NCI-H2029 (cell line): ENCODE measurements around the gene FOXO3.
A peak's percentile ranks its signal among the peaks of the same experiment; 100 is the strongest.
"Not testable (repeated sequence)": the region's sequence is repeated elsewhere in the genome, so short reads cannot be mapped to it uniquely, and the experiment has no call there.

ENCODE experiments used
- DNase-seq: peaks from one replicate; lab custom pipeline; 2025; lab: John Stamatoyannopoulos, UW

Gene FOXO3

GRCh38 chr6:108555399-108556052 is 5.2 kb upstream of the FOXO3 start:
- no peak for DNase-seq

- no peak for DNase-seq
Observed at GRCh38 chr6:108556250-108556649, 4.5 kb upstream of the FOXO3 start.

DNA sequence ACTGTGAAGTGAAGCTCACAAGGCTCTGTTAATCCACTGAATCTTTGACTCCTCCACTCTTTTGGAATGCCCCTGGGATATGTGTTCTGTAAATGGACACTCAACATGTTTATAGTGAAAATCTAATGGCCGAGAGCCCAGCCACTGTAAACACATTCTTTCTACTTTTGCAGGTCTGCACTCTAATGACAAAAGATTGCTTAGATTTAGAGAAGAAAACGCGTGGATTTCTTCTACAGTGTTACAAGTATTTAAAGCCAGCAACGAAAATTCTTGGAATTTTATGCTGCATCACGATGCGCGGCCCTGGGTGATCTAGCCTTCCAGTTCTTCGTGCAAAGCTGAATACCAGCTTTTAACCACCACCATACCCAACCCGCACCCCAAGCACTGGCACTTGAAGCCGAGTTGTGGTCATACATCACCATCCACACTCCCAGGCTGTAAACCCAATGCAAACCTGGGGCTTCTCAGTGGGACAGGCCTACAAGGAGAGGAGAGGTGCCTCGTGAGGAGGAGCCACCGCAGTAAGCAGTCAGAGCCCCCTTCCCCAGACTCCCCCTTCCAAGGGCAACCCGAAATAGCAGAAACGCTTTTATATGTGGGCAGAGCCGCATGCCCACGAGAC is 3.7 kb upstream of the FOXO3 start:
- no peak for DNase-seq

DNA sequence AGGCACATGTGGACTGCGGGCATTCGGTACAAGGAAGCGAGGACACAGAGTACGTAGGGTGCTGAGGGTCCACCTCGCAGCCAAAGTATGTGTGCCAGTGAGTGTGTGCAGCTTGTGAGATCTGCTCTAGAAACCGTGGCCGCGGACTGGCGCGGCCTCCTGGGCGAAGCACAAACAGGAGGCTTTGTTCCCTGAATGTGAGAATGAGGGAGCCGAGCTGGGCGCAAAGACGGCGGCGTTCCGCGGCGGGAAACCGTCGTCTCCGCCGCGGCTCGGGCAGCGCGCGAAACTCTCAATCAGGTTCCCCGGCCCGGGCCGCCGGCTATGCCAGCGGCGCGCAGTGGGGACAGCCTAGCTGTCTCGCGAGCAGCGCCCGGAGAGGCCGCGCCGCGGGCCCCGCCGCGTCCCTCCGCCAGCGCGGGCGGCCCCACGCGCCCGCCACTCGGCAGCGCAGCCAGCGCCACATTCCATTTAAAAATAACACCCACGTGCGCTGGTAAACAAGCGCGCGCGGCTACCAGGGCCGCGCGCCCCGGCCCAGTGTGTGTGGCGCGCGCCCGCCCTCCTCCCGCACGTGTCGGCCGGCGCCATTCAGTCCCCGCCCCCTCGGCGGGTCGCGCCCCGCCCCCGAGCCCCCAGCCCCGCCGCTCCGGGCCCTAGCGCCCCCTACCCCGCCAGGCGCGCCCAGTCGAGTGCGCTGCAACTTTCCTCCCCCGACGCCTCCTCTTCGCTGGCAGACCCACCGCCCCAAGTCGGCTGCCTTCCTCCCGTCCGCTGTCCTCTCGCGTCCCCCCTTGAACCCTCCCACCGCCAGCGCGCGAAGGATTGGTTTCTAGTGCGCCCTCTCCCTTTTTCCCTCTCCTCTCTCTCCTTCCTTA is 3.0 kb upstream of the FOXO3 start:
- DNase-seq, result peak; percentile 72

DNA sequence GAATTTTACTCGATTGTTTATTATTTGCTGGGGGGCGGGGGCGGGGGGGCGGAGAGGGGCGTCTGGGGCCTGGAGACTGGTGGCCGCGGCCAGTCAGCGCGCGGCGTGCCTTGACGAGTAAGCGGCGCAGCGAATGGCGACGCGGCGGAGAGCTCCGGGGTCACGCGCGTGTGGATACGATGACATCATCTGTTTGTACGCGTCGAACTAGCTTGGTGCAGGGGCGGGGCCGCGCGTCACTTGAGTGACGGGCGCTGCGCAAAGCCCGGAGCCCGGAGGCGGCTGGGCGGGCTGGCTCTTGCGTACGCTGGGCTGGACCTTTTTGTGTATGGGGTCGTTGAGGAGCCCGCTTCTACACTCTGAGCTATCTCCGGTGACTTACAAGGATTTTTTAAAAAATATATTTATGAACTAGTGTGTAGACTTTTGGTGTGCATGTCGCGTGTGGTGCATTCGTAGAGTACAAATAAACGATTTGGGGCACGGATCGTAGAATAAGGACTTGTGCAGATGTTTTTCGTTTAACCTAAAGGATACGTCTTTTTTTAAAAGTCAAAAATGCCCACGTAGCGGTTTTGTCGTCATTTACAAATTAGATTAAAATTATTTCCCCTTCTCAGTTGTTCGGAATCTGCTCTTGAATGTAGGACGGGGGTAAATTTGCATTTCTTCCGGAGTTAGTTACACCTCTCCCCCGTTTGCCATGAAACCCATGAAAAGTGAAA is 2.2 kb upstream of the FOXO3 start:
- DNase-seq, result peak; percentile 98

DNA sequence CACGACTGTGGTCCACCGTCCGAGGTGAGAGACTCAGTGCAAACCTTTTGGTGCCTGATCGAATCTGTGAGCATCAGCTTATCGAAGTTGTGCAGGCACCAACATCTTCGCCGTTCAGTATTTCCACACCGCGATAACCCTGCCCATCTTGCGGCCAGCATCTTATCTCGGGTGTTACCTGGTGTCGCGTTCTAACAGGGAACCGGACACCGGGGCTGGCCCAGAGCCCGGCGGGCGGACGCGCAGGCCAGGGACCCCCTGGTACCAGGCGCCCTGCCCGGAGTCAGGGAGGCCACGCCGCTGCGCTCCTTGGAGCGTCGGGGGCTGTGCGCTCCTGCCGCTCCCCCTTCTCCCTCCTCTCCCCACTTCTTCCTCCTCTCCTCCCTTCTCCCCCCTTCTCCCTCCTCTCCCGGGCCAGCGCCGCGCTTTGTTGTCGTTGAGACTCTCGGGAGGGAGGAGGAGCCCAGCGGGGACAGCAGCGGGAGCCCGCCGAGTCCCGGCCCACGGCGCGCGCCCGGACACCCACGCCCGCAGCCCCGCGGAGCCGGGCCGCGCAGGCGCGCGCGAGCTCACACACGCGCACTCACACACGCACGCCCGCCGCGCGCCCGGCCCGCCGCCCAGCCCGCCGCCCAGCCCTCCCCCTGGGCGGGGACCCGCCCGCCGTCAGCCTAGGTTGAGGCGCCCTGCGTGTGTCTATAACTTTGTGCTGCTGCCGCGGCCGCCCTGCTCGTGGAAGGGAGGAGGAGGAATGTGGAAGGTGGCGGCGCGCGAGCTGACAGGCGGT is 1.4 kb upstream of the FOXO3 start:
- DNase-seq, result peak; percentile 82

DNA sequence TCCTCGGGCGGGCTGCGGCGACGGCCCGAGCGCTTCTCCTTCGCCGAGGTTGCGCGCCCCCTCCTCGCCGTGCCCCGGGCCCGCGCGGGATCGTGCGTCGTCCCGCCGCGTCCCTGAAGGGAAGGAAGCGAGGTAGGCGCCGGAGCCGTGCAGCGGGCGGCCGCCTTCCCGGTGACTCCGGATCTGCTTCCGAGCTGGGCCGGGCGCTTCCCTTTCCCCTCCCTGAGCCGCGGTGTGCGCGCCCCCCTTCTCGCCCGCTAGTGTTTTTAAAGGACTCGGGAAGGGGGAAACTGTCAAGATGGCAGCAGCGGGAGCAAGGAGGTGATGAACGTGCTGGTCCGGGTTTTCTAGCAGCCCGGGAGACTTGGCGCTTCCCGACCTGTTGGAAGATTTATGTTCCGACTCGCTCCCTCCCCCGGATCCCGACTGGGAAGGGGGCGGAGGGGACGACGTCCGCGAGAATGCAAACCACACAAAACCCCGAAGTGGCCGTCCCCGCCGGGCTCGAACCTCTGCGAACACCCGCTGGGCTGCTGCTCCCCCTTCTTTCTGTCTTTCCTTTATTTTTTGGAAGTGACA is 744 bp upstream of the FOXO3 start:
- peak; percentile 73 for DNase-seq

DNA sequence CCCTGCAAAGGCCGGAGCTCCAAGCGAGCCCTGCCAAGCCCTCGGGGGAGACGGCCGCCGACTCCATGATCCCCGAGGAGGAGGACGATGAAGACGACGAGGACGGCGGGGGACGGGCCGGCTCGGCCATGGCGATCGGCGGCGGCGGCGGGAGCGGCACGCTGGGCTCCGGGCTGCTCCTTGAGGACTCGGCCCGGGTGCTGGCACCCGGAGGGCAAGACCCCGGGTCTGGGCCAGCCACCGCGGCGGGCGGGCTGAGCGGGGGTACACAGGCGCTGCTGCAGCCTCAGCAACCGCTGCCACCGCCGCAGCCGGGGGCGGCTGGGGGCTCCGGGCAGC is 561 bp downstream of the FOXO3 start:
- DNase-seq, result not testable (repeated sequence)

GRCh38 chr6:108561742-108562502 is 1.2 kb downstream of the FOXO3 start:
- peak; percentile 26 for DNase-seq

- peak; percentile 70 for DNase-seq
Observed at GRCh38 chr6:108562503-108562993, 1.8 kb downstream of the FOXO3 start.

DNA sequence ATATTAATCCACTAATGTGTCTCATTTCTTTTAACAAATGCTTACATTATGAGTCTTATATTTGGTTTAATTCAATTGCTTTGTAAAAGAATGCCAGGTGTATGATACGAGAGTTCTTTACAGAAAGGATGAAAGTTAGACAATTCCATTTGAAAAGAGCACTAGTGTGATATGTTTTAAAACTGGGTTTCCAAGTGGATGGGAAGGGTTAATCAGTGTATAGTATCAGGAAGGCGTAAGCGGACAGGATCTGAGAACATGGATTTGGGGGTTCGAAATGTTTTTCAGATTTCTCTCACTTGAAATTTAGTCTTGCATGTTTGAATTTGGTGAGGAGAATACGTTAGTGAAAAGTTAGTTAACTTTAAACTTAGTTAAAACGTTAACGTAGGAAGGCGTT is 2.6 kb downstream of the FOXO3 start:
- no peak for DNase-seq

DNA sequence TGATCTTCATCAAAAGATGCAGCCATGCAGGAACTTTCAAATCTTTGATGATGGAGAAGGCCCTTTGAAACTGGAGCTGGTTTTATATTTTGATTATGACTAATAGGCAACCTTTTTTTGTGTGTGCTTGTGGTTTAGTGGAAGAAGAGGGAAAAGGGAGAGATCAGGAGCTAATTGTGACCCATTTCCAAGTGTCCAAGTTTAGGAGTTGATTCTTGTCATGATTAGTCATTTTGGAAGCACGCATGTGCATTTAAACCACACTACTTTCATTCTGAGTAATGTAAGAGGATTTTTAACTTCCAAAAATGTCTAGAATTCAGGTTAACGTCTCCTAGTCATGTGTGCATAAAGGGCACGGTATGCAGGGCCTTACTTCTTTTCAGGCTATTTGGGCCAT is 3.5 kb downstream of the FOXO3 start:
- no peak for DNase-seq

GRCh38 chr6:108565091-108565766 is 4.5 kb downstream of the FOXO3 start:
- peak; percentile 18 for DNase-seq

DNA sequence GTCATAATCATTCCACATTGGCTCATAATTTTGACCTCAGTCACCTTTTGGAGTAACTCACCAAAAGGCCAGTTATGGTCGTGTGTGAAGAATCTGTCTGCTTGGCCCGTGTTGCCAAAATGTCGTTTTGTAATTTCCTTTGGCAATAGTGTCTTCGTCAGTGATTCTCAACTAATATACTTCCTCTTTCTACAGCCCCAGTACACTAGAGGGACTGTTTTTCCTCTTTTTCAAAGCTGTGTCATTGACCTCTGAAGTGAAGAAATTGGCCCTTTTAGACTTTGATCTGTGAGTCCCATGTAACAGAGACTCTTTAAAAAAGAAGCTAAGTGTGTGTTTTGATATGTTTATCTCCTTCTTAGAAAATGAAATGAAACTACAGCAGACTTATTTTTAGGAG is 5.2 kb downstream of the FOXO3 start:
- DNase-seq, result no peak

- DNase-seq, result no peak
Observed at GRCh38 chr6:108566406-108566805, 5.7 kb downstream of the FOXO3 start.

GRCh38 chr6:108568101-108568500 is 7.4 kb downstream of the FOXO3 start:
- DNase-seq, result no peak

DNA sequence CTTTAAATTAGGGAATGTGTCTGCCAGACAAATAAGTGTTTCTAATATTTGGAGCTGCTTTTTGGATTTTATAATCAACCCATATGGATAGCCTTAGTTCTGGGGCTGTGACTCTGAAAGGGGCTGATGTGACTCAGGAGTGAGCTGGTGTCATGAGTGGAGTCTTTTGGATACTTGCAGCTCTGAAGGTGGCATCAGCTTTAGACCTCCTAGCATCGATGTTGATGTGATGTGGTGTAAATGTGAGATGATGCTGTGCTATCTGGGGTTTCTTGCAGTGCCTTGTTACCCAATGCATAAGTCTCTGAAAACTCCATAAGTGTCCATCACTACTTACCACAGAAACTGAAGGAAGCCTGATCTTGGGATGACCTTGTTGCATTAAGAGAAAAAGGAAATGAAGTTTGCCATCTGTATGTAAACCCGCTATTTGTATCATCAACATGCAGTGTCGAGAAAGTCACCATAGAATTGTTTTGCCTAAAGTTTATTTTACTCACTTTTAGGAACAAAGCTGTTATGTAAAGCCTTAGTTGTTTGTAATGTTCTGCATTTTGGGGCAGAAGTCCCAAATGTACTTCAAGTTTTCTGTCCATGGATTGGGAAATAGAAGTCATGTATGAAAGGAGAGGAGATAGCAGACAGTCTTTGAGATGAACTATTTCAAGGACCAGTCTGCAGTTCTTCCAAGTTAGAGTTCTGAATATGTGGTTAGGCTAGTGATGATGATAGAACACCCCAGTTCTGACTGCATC is 8.0 kb downstream of the FOXO3 start:
- DNase-seq, result no peak

DNA sequence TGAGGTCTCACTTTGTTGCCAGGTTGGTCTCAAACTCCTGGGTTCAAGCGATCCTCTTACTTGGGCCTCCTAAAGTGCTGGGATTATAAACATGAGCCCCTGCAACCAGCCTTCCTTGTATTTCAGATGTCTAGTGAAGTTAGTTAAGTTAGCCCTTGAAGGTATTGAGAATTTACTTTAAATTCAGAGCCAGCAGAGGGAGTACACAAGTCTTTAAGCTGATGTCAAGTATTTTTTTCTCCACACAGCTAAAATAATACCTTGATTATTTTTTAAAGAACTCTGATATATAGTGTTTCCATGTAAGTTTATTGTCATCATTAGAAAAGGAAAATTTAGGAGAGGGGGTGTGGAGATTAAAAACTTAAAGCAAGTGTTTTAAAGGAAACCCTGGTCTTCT is 9.8 kb downstream of the FOXO3 start:
- no peak for DNase-seq
